IMR-90 (cell line): ENCODE data around the gene PRKAR2A. TPM values are rescaled to one million over a fixed set of nuclear protein-coding genes. Genes with fewer than 3 reads are reported as not detected.

Experiments
- ATAC-seq: fragments of 200-7000 bp; cut with Tn5 transposase; 2 replicates; pipeline ENCODE4 v1.9.1; 2020; ENCODE audit warnings: low read depth, mild to moderate bottlenecking, moderate library complexity
- BruUV-seq: library from RNA; stranded (reverse); fragments of 400-500 nt; replicated peaks from 2 replicates; lab custom pipeline; 2021; lab: Mats Ljungman, UMichigan
- CTCF ChIA-PET: fragments of 300-600 bp; formaldehyde crosslinking; extraction: SDS; loops from one replicate; lab custom pipeline; 2021; ENCODE audit warnings: antibody characterized with exemption; lab: Yijun Ruan, JAX
- POLR2A ChIA-PET: fragments of 300-600 bp; sonication (Branson Sonifier 250); formaldehyde crosslinking; loops from one replicate; lab custom pipeline; 2022; ENCODE audit warnings: antibody characterized with exemption; ENCODE audit not compliant: unreplicated experiment; lab: Charles Lee
- DNase-seq: peaks from one replicate; pipeline ENCODE4 v3.0.0; 2013
- H2AFZ ChIP-seq: replicated peaks from 2 replicates; pipeline ENCODE3; 2013; ENCODE audit warnings: low read length, mild to moderate bottlenecking; ENCODE audit not compliant: poor library complexity
- H2AK5ac ChIP-seq: 2 replicates; pipeline ENCODE4 v1.6.1; 2013; ENCODE audit warnings: low read depth, low read length, inconsistent platforms
- H2AK9ac ChIP-seq: replicated peaks from 2 replicates; pipeline ENCODE3; 2013; ENCODE audit warnings: mild to moderate bottlenecking, low read depth, low read length, moderate library complexity; ENCODE audit not compliant: poor library complexity
- H2BK120ac ChIP-seq: 2 replicates; pipeline ENCODE4 v1.6.1; 2013; ENCODE audit warnings: low read depth, low read length, inconsistent platforms
- H2BK15ac ChIP-seq: 3 replicates; pipeline ENCODE4 v1.6.1; 2013; ENCODE audit warnings: low read depth, low read length, inconsistent platforms
- H2BK20ac ChIP-seq: 2 replicates; pipeline ENCODE4 v1.6.1; 2013; ENCODE audit warnings: low read depth, mild to moderate bottlenecking, inconsistent platforms, low read length, moderate library complexity
- H2BK5ac ChIP-seq: 2 replicates; pipeline ENCODE4 v1.6.1; 2013; ENCODE audit warnings: mild to moderate bottlenecking, low read depth, low read length, inconsistent platforms; ENCODE audit not compliant: poor library complexity, severe bottlenecking
- H3K14ac ChIP-seq: replicated peaks from 2 replicates; pipeline ENCODE4 v1.6.1; 2013; ENCODE audit warnings: low read depth, low read length, inconsistent platforms
- H3K18ac ChIP-seq: 2 replicates; pipeline ENCODE4 v1.6.1; 2013; ENCODE audit warnings: low read depth, low read length, control low read depth
- H3K23ac ChIP-seq: 2 replicates; pipeline ENCODE4 v1.6.1; 2013; ENCODE audit warnings: low read depth, low read length, inconsistent platforms
- H3K27ac ChIP-seq: 2 replicates; pipeline ENCODE4 v1.5.1; 2013; ENCODE audit warnings: mild to moderate bottlenecking, control low read depth, low read length; ENCODE audit not compliant: insufficient read depth
- H3K27me3 ChIP-seq: 2 replicates; pipeline ENCODE4 v1.6.1; 2013; ENCODE audit warnings: low read length; ENCODE audit not compliant: control insufficient read depth, insufficient read depth
- H3K36me3 ChIP-seq: 2 replicates; pipeline ENCODE4 v1.6.1; 2013; ENCODE audit warnings: low read length, mixed read lengths; ENCODE audit not compliant: control insufficient read depth, insufficient read depth
- H3K4ac ChIP-seq: 2 replicates; pipeline ENCODE4 v1.6.1; 2013; ENCODE audit warnings: low read depth, low read length, inconsistent platforms
- H3K4me1 ChIP-seq: 2 replicates; pipeline ENCODE4 v1.6.1; 2013; ENCODE audit warnings: low read length, mixed read lengths; ENCODE audit not compliant: control insufficient read depth, insufficient read depth
- H3K4me2 ChIP-seq: 2 replicates; pipeline ENCODE4 v1.6.1; 2013; ENCODE audit warnings: low read depth, mild to moderate bottlenecking, control low read depth, low read length, moderate library complexity
- H3K4me3 ChIP-seq: 2 replicates; pipeline ENCODE4 v1.5.1; 2013; ENCODE audit warnings: low read depth, mild to moderate bottlenecking, control low read depth, low read length, moderate library complexity; ENCODE audit not compliant: insufficient read depth
- H3K56ac ChIP-seq: 2 replicates; pipeline ENCODE4 v1.6.1; 2013; ENCODE audit warnings: low read length, inconsistent platforms; ENCODE audit not compliant: insufficient read depth; ENCODE audit errors: extremely low read depth
- H3K79me1 ChIP-seq, 2 experiments: 2 replicates each; pipeline ENCODE4 v1.6.1; 2013; ENCODE audit warnings: low read length in 2 of 2, inconsistent platforms in 1 of 2, low read depth in 1 of 2
- H3K9ac ChIP-seq: 2 replicates; pipeline ENCODE4 v1.6.1; 2013; ENCODE audit warnings: low read depth, low read length, control low read depth
- H3K9me1 ChIP-seq: 2 replicates; pipeline ENCODE4 v1.6.1; 2013; ENCODE audit warnings: low read length, inconsistent platforms; ENCODE audit not compliant: insufficient read depth
- H3K9me3 ChIP-seq: 2 replicates; pipeline ENCODE4 v1.6.1; 2013; ENCODE audit warnings: low read length; ENCODE audit not compliant: control insufficient read depth, insufficient read depth
- H4K20me1 ChIP-seq: 2 replicates; pipeline ENCODE4 v1.6.1; 2013; ENCODE audit warnings: low read length, inconsistent platforms; ENCODE audit not compliant: insufficient read depth
- H4K5ac ChIP-seq: 2 replicates; pipeline ENCODE4 v1.6.1; 2013; ENCODE audit warnings: mild to moderate bottlenecking, low read depth, low read length, control low read depth
- H4K8ac ChIP-seq, 2 experiments: 2 replicates each; pipeline ENCODE4 v1.6.1; 2013; ENCODE audit warnings: low read depth in 2 of 2, low read length in 2 of 2, control low read depth in 1 of 2, inconsistent platforms in 1 of 2
- H4K91ac ChIP-seq: 2 replicates; pipeline ENCODE4 v1.6.1; 2013; ENCODE audit warnings: low read depth, low read length, inconsistent platforms; ENCODE audit not compliant: insufficient read depth
- BHLHE40 ChIP-seq: fragments of 150-350 bp; IDR thresholded peaks from 2 replicates; pipeline ENCODE4 v1.6.1; 2016; ENCODE audit warnings: mild to moderate bottlenecking, low read depth, low read length
- CEBPB ChIP-seq: IDR thresholded peaks from 2 replicates; pipeline ENCODE4 v1.6.1; 2012; ENCODE audit warnings: low read depth, low read length, improper control_type of control experiment
- CHD1 ChIP-seq: IDR thresholded peaks from 2 replicates; pipeline ENCODE4 v1.6.1; 2012; ENCODE audit warnings: low read depth, low read length, improper control_type of control experiment
- CTCF ChIP-seq: conservative IDR thresholded peaks from 2 replicates; pipeline ENCODE4 v1.5.1; 2012; ENCODE audit warnings: mild to moderate bottlenecking, low read depth, low read length, improper control_type of control experiment
- FOS ChIP-seq: fragments of 150-350 bp; IDR thresholded peaks from 2 replicates; pipeline ENCODE4 v1.6.1; 2016; ENCODE audit warnings: low read depth, low read length
- MAFK ChIP-seq: IDR thresholded peaks from 2 replicates; pipeline ENCODE4 v1.6.1; 2012; ENCODE audit warnings: low read depth, low read length, improper control_type of control experiment
- POLR2A ChIP-seq: IDR thresholded peaks from 2 replicates; pipeline ENCODE4 v1.6.1; 2012; ENCODE audit warnings: mild to moderate bottlenecking, low read depth, low read length
- RCOR1 ChIP-seq: IDR thresholded peaks from 2 replicates; pipeline ENCODE4 v1.6.1; 2012; ENCODE audit warnings: mild to moderate bottlenecking, low read length, improper control_type of control experiment; ENCODE audit not compliant: insufficient replicate concordance
- RFX5 ChIP-seq: IDR thresholded peaks from 2 replicates; pipeline ENCODE4 v1.8.0; 2012; ENCODE audit warnings: low read depth, mild to moderate bottlenecking, low read length, moderate library complexity
- SMC3 ChIP-seq: fragments of 150-350 bp; IDR thresholded peaks from 2 replicates; pipeline ENCODE4 v1.6.1; 2016; ENCODE audit warnings: low read depth, mild to moderate bottlenecking, antibody characterized with exemption, low read length, moderate library complexity
- WGBS, 2 experiments: methylation state at CpG; one replicate each; pipeline versions ENCODE4 v1.1.5 to v1.1.7; 2013; ENCODE audit warnings: missing lambda C conversion rate in 2 of 2; ENCODE audit not compliant: insufficient read length in 1 of 2; ENCODE audit errors: extremely low coverage in 2 of 2; 5-methylcytosine and 5-hydroxymethylcytosine counted together
- dilution Hi-C: fragments of 300-500 bp; cut with HindIII; formaldehyde crosslinking; loops from one replicate; pipeline ENCODE4 v1.14.3; 2018; ENCODE audit warnings: low sequenced_read_pairs; ENCODE audit not compliant: unreplicated experiment
- in situ Hi-C: fragments of 300-500 bp; cut with MboI; formaldehyde crosslinking; loops from 3 replicates; pipeline ENCODE4 v1.14.3; 2019; ENCODE audit warnings: low sequenced_read_pairs, inconsistent platforms, mixed read lengths
- intact Hi-C: fragments of 100-400 bp; cut with micrococcal nuclease; formaldehyde crosslinking; loops from 2 replicates; pipeline ENCODE4 v1.10.0; 2022
- polyA plus RNA-seq, 3 experiments: library from polyadenylated mRNA; depleted of rRNA; stranded (reverse); fragments of >200 nt; gene quantifications; 2 replicates each; pipeline ENCODE4 v1.2.3, GENCODE V29; 2012; ENCODE audit warnings: low replicate concordance in 1 of 3
- total RNA-seq: library from RNA; depleted of rRNA; stranded (reverse); fragments of >200 nt; gene quantifications from 2 replicates; pipeline ENCODE4 v1.2.3, GENCODE V29; 2012
- TF ChIP-seq, protein P1 (sequence below): fragments of 150-350 bp; IDR thresholded peaks from 2 replicates; pipeline ENCODE4 v1.6.1; 2016; ENCODE audit warnings: low read depth, mild to moderate bottlenecking, low read length, moderate library complexity, borderline replicate concordance

Gene PRKAR2A
- total and polyA plus RNA-seq, 2 of the 4 experiments (the other 2 are of a cell fraction): 11.3 to 48.2 TPM

DNA sequence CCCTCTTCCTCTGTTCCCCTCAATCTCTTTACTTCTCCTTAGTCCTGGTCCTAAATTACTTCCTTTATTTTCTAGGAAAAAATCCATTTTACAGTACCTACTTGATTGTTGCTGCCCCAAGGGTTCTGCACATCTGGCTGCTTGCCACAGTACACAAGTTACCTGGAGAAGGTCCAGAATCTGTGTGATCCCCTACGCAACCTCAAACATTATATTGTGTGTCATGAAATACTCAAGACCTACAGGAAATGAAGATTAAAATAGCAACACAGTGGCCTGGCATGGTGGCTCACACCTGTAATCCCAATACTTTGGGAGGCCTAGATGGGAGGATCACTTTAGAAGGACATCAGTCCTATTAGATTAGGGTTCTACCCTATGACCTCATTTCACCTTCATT, 48.7 kb downstream of the PRKAR2A start:
- dilution Hi-C loops: no loop called here
- no peak overlapping the region for H2BK15ac ChIP-seq
- no peak overlapping the region for H4K5ac ChIP-seq
- no CpG with 5 or more reads among the region's 1 CpG for WGBS, 2 experiments
- H2BK5ac ChIP-seq: no peak overlapping the region
- H3K79me1 ChIP-seq: peaks cover 5 to 13% of the 10 kb centered on the region in 2 experiments; a peak in 3 of 4 replicates
- no peak overlapping the region for H2AK9ac ChIP-seq
- no peaks in the 10 kb centered on the region for H4K20me1 ChIP-seq
- no peak overlapping the region for H2AFZ ChIP-seq
- no peaks in the 10 kb centered on the region for H3K4me1 ChIP-seq
- 0 out of 2 replicates have a peak, but pooled peaks cover 3% of the 10 kb centered on the region for H3K9me1 ChIP-seq
- no peak overlapping the region for H4K8ac ChIP-seq
- no peak overlapping the region for H3K14ac ChIP-seq
- no peak for TF ChIP-seq BHLHE40
- no peak for TF ChIP-seq CEBPB
- TF ChIP-seq SMC3: no peak
- no peak for TF ChIP-seq FOS
- TF ChIP-seq, protein P1, sequence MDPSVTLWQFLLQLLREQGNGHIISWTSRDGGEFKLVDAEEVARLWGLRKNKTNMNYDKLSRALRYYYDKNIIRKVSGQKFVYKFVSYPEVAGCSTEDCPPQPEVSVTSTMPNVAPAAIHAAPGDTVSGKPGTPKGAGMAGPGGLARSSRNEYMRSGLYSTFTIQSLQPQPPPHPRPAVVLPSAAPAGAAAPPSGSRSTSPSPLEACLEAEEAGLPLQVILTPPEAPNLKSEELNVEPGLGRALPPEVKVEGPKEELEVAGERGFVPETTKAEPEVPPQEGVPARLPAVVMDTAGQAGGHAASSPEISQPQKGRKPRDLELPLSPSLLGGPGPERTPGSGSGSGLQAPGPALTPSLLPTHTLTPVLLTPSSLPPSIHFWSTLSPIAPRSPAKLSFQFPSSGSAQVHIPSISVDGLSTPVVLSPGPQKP: no peak
- no peak for TF ChIP-seq CTCF
- TF ChIP-seq MAFK: no peak
- no peak for TF ChIP-seq RCOR1
- TF ChIP-seq POLR2A: no peak
- TF ChIP-seq RFX5: no peak
- no peak for TF ChIP-seq CHD1
- no peaks in the 10 kb centered on the region for H3K9me3 ChIP-seq
- H2BK20ac ChIP-seq: no peak overlapping the region
- no peak overlapping the region for H3K4me3 ChIP-seq
- H2AK5ac ChIP-seq: no peak overlapping the region
- H3K4me2 ChIP-seq: no peak overlapping the region
- H3K56ac ChIP-seq: no peak overlapping the region
- H3K36me3 ChIP-seq: no peaks in the 10 kb centered on the region
- no peak overlapping the region for H3K23ac ChIP-seq
- ATAC-seq: no peak
- no TSS peak for BruUV-seq
- in situ Hi-C loops: no loop called here
- intact Hi-C loops: no loop called here
- H3K27ac ChIP-seq: no peak overlapping the region
- H4K91ac ChIP-seq: no peak overlapping the region
- no peak overlapping the region for H3K9ac ChIP-seq
- H3K18ac ChIP-seq: no peak overlapping the region
- ChIA-PET CTCF (no interaction called here), POLR2A (no interaction called here)
- H3K4ac ChIP-seq: no peak overlapping the region
- DNase-seq: no peak
- no peaks in the 10 kb centered on the region for H3K27me3 ChIP-seq
- H2BK120ac ChIP-seq: no peak overlapping the region
